Measurements from ENCODE around the gene NAT10. TPM values are rescaled to one million over a fixed set of nuclear protein-coding genes. Genes with fewer than 3 reads are reported as not detected.

Gene NAT10
- total RNA-seq, 1 experiment from 2014 or later: 103 TPM

GRCh38 chr11:34148504-34149165 lies 43.2 kb downstream of the NAT10 start:
- peaks cover 36 to 65% (median 47%) of the 10 kb centered on the region in 3 experiments; a peak in 6 of 7 replicates for H3K36me3 Mint-ChIP-seq (ENCODE audit: insufficient read depth in 1 of 3, low read depth in 3 of 3)

More at GRCh38 chr11:34148504-34149165, 43.2 kb downstream of the NAT10 start:
- H3K79me2 ChIP-seq (ENCODE audit: insufficient read depth, low read length): no peaks in the 10 kb centered on the region
- no peaks in the 10 kb centered on the region for H3K79me1 ChIP-seq (ENCODE audit: insufficient read depth, low read depth, low read length, poor library complexity, severe bottlenecking)
- no peak overlapping the region for H3K56ac ChIP-seq (ENCODE audit: insufficient read length, low read depth, low read length)
- H2BK12ac ChIP-seq (ENCODE audit: insufficient read length, low read depth, low read length): no peak overlapping the region
- no peak for DNase-seq
- H3K27ac ChIP-seq (ENCODE audit: insufficient read length, low read depth, low read length): no peak overlapping the region
- no peak overlapping the region for H2AFZ ChIP-seq (ENCODE audit: low read length)
- WGBS (ENCODE audit: extremely low coverage, insufficient read length, low lambda C conversion rate): no CpG with 5 or more reads among the region's 16 CpGs
- no peaks in the 10 kb centered on the region for H3K9me3 ChIP-seq (ENCODE audit: control insufficient read depth, low read depth, low read length)
- H3K14ac ChIP-seq (ENCODE audit: insufficient read depth, low read length): no peak overlapping the region
- TF ChIP-seq CTCF (conservative IDR thresholded peaks at IDR 0.05): no peak
- H3K18ac ChIP-seq (ENCODE audit: insufficient read length, low read depth, low read length): no peak overlapping the region
- no peak overlapping the region for H3K23ac ChIP-seq (ENCODE audit: insufficient read length, low read depth, low read length)
- no peak overlapping the region for H3T11ph ChIP-seq (ENCODE audit: low read length)
- H3K4me1 ChIP-seq (ENCODE audit: insufficient read depth, low read length): no peaks in the 10 kb centered on the region
- Mint-ChIP-seq H3K27me3 (ENCODE audit: low read depth) (no peaks in the 10 kb centered on the region), H3K9me3 (no peaks in the 10 kb centered on the region), H3K4me1 (no peaks in the 10 kb centered on the region), H3K4me3 (no peak overlapping the region), H3K27ac (peak overlapping the region in 2 of 3 experiments; percentile 39 to 77; a peak in 1 of 7 replicates)
- no peaks in the 10 kb centered on the region for H3K27me3 ChIP-seq (ENCODE audit: insufficient read depth, low read length)
- H3K4me2 ChIP-seq (ENCODE audit: insufficient read depth, insufficient read length, low read length): no peak overlapping the region
- H3K9ac ChIP-seq (ENCODE audit: extremely low read depth, insufficient read length, low read length): no peak overlapping the region
- H4K5ac ChIP-seq (ENCODE audit: insufficient read length, low read depth, low read length): no peak overlapping the region
- H4K20me1 ChIP-seq (ENCODE audit: control insufficient read depth, insufficient read depth, insufficient read length): no peaks in the 10 kb centered on the region
- H2BK120ac ChIP-seq (ENCODE audit: low read depth, low read length, poor library complexity, severe bottlenecking): no peak overlapping the region
- H2AK5ac ChIP-seq (ENCODE audit: insufficient read length, low read length): no peak overlapping the region
- H2BK5ac ChIP-seq (ENCODE audit: insufficient read length, low read length): no peak overlapping the region
- H4K91ac ChIP-seq (ENCODE audit: insufficient read length, low read depth, low read length): no peak overlapping the region
- no peaks in the 10 kb centered on the region for H3K23me2 ChIP-seq (ENCODE audit: insufficient read length, low read depth, low read length, poor library complexity, severe bottlenecking)
- no peak overlapping the region for H4K8ac ChIP-seq (replicated peaks; ENCODE audit: insufficient read length, low read depth, low read length)
- no peak overlapping the region for H3K4ac ChIP-seq (ENCODE audit: low read depth, low read length)
- no peak overlapping the region for H2BK15ac ChIP-seq (ENCODE audit: low read depth, low read length)
- H2BK20ac ChIP-seq (ENCODE audit: low read depth, low read length, poor library complexity, severe bottlenecking): no peak overlapping the region

Data from H9 (cell line).